Stomach smooth muscle (tissue), 2 donors: ENCODE measurements around the gene PPP2R5C.

Experiments
- H3K27ac ChIP-seq: one replicate; pipeline ENCODE4 v1.7.0; 2013; ENCODE audit warnings: mild to moderate bottlenecking, low read length, inconsistent platforms
- H3K27me3 ChIP-seq, 2 donors: one replicate each; pipeline ENCODE4 v1.7.0; 2013; ENCODE audit warnings: low read length in 2 of 2; ENCODE audit not compliant: insufficient read depth in 2 of 2, control insufficient read depth in 1 of 2
- H3K36me3 ChIP-seq, 2 donors: one replicate each; pipeline ENCODE4 v1.7.0; 2013; ENCODE audit warnings: low read length in 2 of 2; ENCODE audit not compliant: control insufficient read depth in 2 of 2, insufficient read depth in 2 of 2
- H3K4me1 ChIP-seq: one replicate; pipeline ENCODE4 v1.7.0; 2013; ENCODE audit warnings: low read length; ENCODE audit not compliant: control insufficient read depth, insufficient read depth
- H3K4me3 ChIP-seq, 2 donors: one replicate each; pipeline ENCODE4 v1.7.0; 2013; ENCODE audit warnings: low read length in 2 of 2
- H3K9ac ChIP-seq, 2 donors: one replicate each; pipeline ENCODE4 v1.7.0; 2013; ENCODE audit warnings: low read length in 2 of 2, mild to moderate bottlenecking in 1 of 2
- H3K9me3 ChIP-seq, 2 donors: one replicate each; pipeline ENCODE4 v1.7.0; 2013; ENCODE audit warnings: low read length in 2 of 2; ENCODE audit not compliant: control insufficient read depth in 2 of 2
- donor health status: healthy.
- donor health status: Pancreatic carcinoma.

Gene PPP2R5C

GRCh38 chr14:101950516-101951215 is 189.2 kb downstream of the PPP2R5C start:
- Histone ChIP-seq H3K4me1 (peaks cover 20% of the 10 kb centered on the region), H3K9ac (no peak overlapping the region), H3K27me3 (peaks cover 2 to 3% of the 10 kb centered on the region in 2 donors), H3K4me3 (no peak overlapping the region), H3K27ac (no peak overlapping the region), H3K9me3 (no peaks in the 10 kb centered on the region), H3K36me3 (no peaks in the 10 kb centered on the region)

- Histone ChIP-seq H3K9me3 (no peaks in the 10 kb centered on the region), H3K36me3 (no peaks in the 10 kb centered on the region), H3K4me1 (peaks cover 16% of the 10 kb centered on the region), H3K27me3 (no peaks in the 10 kb centered on the region), H3K4me3 (no peak overlapping the region), H3K27ac (no peak overlapping the region), H3K9ac (no peak overlapping the region)
These were observed 191.6 kb downstream of the PPP2R5C start for GRCh38 chr14:101953151-101953550.

- Histone ChIP-seq H3K4me1 (peaks cover 6% of the 10 kb centered on the region), H3K27me3 (no peaks in the 10 kb centered on the region), H3K36me3 (no peaks in the 10 kb centered on the region), H3K4me3 (no peak overlapping the region), H3K9ac (no peak overlapping the region), H3K27ac (no peak overlapping the region), H3K9me3 (no peaks in the 10 kb centered on the region)
These were observed 193.0 kb downstream of the PPP2R5C start for GRCh38 chr14:101954501-101954900.

- Histone ChIP-seq H3K36me3 (no peaks in the 10 kb centered on the region), H3K9me3 (no peaks in the 10 kb centered on the region), H3K4me1 (peaks cover under 1% of the 10 kb centered on the region), H3K4me3 (no peak overlapping the region), H3K27me3 (no peaks in the 10 kb centered on the region), H3K27ac (no peak overlapping the region), H3K9ac (no peak overlapping the region)
These were observed 194.2 kb downstream of the PPP2R5C start for GRCh38 chr14:101955695-101956161.

GRCh38 chr14:101956179-101956885 is 194.8 kb downstream of the PPP2R5C start:
- H3K9me3 ChIP-seq = no peaks in the 10 kb centered on the region
- H3K9ac ChIP-seq = no peak overlapping the region
- H3K36me3 ChIP-seq = no peaks in the 10 kb centered on the region
- H3K27ac ChIP-seq = no peak overlapping the region
- H3K4me1 ChIP-seq = peaks cover 2% of the 10 kb centered on the region
- H3K4me3 ChIP-seq = no peak overlapping the region
- no peaks in the 10 kb centered on the region for H3K27me3 ChIP-seq

GRCh38 chr14:101957406-101958234 is 196.1 kb downstream of the PPP2R5C start:
- Histone ChIP-seq H3K27me3 (no peaks in the 10 kb centered on the region), H3K4me1 (peaks cover 10% of the 10 kb centered on the region), H3K4me3 (no peak overlapping the region), H3K9me3 (no peaks in the 10 kb centered on the region), H3K9ac (no peak overlapping the region), H3K27ac (no peak overlapping the region), H3K36me3 (no peaks in the 10 kb centered on the region)

- Histone ChIP-seq H3K36me3 (no peaks in the 10 kb centered on the region), H3K4me3 (no peak overlapping the region), H3K9me3 (no peaks in the 10 kb centered on the region), H3K27me3 (no peaks in the 10 kb centered on the region), H3K4me1 (peaks cover 17% of the 10 kb centered on the region), H3K9ac (no peak overlapping the region), H3K27ac (no peak overlapping the region)
These were observed 197.1 kb downstream of the PPP2R5C start for GRCh38 chr14:101958418-101959180.

- Histone ChIP-seq H3K36me3 (no peaks in the 10 kb centered on the region), H3K27ac (no peak overlapping the region), H3K27me3 (no peaks in the 10 kb centered on the region), H3K4me1 (peaks cover 24% of the 10 kb centered on the region), H3K9me3 (no peaks in the 10 kb centered on the region), H3K9ac (no peak overlapping the region), H3K4me3 (no peak overlapping the region)
These were observed 197.8 kb downstream of the PPP2R5C start for GRCh38 chr14:101959277-101959676.

- Histone ChIP-seq H3K9me3 (no peaks in the 10 kb centered on the region), H3K9ac (no peak overlapping the region), H3K27me3 (no peaks in the 10 kb centered on the region), H3K4me1 (peaks cover 24% of the 10 kb centered on the region), H3K27ac (no peak overlapping the region), H3K4me3 (no peak overlapping the region), H3K36me3 (no peaks in the 10 kb centered on the region)
These were observed 198.7 kb downstream of the PPP2R5C start for GRCh38 chr14:101960225-101960624.

- H3K9ac ChIP-seq = no peak overlapping the region
- H3K27me3 ChIP-seq = no peaks in the 10 kb centered on the region
- peaks cover 32% of the 10 kb centered on the region for H3K4me1 ChIP-seq
- no peak overlapping the region for H3K4me3 ChIP-seq
- H3K36me3 ChIP-seq = no peaks in the 10 kb centered on the region
- H3K9me3 ChIP-seq = no peaks in the 10 kb centered on the region
- no peak overlapping the region for H3K27ac ChIP-seq
These were observed 199.7 kb downstream of the PPP2R5C start for GRCh38 chr14:101961011-101961721.
